SK-N-MC (cell line): ENCODE results near the gene NKAIN2.

Experiments used
- EZH2 ChIP-seq: fragments of 200-600 bp; sonication (generic); IDR thresholded peaks from one replicate; pipeline ENCODE4 v1.6.1; 2017; ENCODE audit warnings: antibody characterized with exemption
- POLR2AphosphoS5 ChIP-seq: IDR thresholded peaks from 2 replicates; pipeline ENCODE4 v1.6.1; 2012; ENCODE audit warnings: mild to moderate bottlenecking, low read depth, low read length, borderline replicate concordance

- TF ChIP-seq POLR2AphosphoS5: no peak
- TF ChIP-seq EZH2: no peak
Measured at GRCh38 chr6:124285146-124285545, 481.5 kb downstream of the NKAIN2 start.
